NCI-H345 (cell line): ENCODE data around the gene RNGTT.
"Not testable (repeated sequence)": the region's sequence is repeated elsewhere in the genome, so short reads cannot be mapped to it uniquely, and the experiment has no call there.

Source experiments
- DNase-seq: peaks from one replicate; lab custom pipeline; 2025; lab: John Stamatoyannopoulos, UW

RNGTT gene

DNA sequence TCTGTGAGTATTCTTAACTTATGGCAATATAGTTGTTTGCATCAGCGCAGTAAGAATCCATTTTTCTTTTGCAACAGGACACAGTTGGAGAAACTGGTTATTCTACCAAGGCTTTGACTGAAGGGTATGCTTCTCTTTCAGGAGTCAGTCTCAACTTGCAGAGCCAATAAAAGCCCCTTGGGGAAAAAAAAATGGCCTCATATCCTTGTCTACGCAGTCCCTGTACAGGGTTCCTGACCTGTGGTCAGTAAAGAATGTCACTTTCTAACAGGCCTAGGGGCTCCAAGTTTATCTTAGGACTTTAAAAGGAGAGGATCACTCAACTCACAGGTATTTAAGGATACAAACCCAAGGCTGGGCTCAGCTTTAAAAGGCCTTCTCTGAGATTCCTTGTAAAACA, 6.9 kb upstream of the RNGTT start:
- no peak for DNase-seq

DNA sequence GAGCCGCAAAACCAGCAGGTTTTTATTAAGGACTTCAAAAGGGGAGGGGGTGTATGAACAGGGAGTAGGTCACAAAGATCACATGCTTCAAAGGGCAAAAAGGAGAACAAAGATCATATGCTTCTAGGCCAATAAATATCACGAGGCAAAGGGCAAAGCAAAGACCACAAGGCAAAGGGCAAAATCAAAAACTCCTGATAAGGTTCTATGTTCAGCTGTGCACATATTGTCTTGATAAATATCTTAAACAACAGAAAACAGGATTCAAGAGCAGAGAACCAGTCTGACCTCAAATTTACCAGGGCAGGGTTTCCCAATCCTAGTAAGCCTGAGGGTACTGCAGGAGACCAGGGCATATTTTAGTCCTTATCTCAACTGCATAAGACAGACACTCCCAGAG, 5.8 kb upstream of the RNGTT start:
- DNase-seq: not testable (repeated sequence)

DNA sequence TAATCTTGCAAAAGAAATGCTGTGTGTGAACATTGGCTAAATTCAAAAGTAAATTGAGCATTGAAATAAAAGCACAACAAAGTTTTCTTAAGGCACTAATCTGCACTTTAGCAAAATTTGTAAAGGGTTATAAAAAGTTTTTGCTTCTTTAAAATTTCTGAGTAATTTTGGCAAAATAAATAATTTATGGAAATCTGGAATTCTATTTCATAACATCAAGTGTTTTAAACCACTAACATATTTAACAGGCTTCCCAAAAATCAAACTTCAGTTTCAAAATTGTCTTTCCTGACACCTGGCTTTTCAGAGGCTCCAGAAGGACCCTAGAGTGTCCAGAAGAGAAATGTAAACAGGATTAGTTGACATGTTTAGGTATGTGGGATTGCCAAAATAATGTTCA, 4.5 kb upstream of the RNGTT start:
- DNase-seq: no peak

DNA sequence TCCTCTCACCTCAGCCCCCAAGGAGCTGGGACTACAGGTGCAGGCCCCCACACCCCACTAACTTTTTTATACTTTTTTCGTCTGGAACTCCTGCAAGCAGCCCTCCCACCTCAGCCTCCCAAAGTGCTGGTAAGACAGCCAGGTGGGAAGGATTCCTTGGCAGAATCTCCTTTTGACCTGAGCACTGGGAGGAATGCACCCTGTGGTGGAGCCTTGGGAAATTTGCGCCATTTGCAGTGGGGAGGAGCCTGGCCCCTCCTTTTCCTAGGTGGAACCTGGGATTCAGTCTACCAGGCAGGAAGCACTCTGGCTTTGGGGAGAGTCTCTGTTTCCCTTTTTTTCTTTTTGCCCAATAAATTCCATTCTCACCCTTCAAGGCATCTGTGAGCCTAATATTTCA, 2.3 kb upstream of the RNGTT start:
- DNase-seq: no peak

DNA sequence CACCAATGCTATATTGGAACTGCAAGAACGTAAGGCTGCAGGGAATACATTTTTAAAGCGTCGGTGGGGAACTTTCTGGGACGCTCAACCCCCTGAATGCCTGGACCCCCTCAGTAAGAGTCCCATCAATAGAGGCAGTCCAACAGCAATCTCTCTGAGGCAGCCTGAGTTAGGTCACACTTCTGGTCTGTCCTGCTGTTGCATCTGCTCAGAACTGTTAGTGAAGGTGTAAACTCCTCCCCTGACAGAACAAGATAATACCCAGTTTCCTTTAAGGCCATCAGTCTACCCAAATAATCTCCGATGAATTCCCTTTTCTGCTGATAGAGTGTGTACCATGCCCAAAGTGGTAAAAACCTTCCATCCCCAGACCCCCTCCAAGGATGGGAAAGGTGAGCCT, 1.1 kb upstream of the RNGTT start:
- DNase-seq: no peak

DNA sequence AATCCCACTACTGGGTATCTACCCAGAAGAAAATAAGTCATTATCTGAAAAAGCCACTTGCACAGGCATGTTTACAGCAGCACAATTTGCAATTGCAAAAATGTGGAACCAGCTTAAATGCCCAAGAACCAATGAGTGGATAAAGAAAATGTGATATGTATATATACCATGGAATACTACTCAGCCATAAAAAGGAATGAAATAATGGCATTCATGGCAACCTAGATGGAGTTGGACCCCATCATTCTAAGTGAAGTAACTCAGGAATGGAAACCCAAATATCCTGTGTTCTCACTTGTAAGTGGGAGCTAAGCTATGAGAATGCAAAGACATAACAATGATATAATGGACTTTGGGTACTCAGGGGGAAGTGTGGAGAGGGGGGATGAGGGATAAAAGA, 4.6 kb downstream of the RNGTT start:
- DNase-seq: no peak

DNA sequence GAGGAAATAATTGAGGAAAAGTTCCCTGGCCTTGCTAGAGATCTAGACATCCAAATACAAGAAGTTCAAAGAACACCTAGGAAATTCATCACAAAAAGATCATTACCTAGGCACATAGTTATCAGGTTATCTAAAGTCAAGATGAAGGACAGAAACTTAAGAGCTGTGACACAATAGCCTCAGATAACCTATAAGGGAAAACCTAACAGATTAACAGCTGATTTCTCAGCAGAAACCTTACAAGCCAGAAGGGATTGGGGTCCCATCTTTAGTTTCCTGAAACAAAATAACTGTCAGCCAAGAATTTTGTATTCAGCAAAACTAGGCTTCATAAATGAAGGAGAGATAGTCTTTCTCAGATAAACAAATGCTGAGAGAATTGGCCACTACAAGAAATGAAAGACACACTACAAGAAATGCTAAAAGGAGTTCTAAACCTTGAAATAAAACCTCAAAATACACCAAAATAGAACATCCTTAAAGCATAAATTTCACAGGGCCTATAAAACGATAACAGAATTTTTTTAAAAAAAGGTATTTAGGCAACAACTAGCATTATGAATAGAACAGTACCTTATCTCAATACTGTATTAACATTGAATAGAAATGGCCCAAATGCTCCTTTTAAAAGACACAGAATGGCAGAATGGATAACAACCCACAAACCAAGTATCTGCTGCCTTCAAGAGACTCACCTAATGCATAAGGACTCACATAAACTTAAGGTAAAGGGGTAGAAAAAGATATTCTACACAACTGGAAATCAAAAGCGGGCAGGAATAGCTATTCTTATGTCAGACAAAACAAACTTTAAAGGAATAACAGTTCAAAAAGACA, 9.7 kb downstream of the RNGTT start:
- no peak for DNase-seq

DNA sequence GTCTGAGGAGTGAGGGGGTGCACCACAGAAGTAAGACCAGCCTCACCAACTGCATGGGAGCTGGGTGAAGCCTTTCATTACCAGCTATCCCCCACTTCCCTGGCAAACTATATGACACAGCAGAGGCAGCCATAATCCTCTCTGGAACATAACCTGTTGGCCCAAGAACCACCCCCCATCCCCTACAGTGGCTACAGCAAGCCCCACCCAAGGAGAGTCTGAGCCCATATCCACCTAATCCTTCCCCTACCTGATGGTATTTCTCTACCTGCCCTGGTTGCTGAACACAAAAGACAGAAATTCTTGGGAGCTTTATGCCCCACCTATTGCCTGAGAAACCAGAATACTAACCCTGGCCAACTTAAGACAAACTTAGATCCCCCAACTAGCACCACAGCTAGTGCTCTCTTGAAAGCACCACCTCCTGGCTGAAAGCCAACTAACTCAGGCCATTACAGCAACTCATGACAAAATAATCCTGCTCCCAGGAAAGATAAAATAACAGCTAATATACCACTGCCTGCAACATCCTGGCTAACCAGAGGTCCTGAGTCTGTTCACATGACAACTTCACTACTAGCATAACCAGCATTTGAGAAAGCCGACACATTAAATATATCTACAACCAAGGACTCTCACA, 11.2 kb downstream of the RNGTT start:
- no peak for DNase-seq

DNA sequence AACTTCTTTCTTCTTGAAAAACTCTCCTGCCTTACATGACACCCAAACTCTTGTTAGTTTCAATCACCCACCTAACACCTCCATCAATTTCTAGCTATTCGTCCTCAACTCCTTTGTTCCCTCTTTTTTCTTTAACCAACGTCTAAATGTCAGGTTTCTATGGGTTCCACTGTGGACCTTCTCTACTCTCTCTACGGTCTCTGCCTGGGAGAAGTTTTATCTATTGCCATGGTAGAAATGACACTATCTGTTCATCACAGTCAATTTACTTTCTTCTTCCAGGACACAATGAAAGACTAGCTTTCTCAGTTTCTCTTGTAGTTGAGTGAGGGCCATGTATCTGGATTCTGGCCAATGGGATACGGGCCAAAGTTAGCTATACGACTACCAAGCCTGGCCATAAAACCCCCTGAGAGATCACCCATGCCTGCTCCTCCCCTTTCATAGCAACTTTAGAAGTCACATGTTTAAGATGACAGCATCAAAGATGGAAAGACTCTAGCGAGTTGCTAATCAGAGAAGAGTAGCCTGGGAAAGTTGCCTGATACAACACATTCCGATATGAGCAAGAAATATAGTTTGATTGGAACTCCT, 17.9 kb downstream of the RNGTT start:
- DNase-seq: no peak

DNA sequence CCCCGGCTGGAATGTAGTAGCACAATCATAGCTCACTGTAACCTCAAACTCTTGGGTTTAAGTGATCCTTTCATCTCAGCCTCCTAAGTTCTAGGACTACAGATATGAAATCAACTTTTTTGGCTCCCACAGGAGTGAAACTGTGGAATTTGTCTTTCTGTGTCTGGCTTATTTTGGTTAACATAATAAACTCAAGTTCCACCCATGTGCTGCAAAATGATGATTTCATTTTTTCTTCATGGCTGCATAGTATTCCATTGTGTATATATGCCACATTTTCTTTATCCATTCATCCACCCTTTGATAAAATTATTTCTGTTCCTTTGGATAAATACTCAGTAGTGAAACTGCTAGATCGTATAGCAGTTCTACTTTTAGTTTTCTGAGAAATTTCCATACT, 29.9 kb downstream of the RNGTT start:
- DNase-seq: no peak

DNA sequence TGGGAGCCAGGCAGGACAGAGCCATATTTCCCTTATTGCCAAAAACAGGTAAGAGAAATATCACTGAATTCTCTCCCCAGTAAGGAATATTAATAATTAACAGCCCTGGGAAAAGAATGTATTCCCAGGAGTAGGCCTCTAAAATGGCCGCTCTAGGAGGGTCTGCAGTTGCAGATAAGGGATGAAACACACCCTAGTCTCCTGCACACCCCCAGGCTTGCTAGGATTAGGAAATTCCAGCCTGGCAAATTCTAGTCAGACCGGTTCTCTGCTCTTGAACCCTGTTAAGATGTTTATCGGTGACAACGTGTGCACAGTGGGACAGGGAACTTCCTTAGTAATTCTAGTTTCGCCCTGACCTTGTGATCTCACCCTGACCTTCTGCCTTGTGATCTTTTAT, 31.4 kb downstream of the RNGTT start:
- DNase-seq: not testable (repeated sequence)

DNA sequence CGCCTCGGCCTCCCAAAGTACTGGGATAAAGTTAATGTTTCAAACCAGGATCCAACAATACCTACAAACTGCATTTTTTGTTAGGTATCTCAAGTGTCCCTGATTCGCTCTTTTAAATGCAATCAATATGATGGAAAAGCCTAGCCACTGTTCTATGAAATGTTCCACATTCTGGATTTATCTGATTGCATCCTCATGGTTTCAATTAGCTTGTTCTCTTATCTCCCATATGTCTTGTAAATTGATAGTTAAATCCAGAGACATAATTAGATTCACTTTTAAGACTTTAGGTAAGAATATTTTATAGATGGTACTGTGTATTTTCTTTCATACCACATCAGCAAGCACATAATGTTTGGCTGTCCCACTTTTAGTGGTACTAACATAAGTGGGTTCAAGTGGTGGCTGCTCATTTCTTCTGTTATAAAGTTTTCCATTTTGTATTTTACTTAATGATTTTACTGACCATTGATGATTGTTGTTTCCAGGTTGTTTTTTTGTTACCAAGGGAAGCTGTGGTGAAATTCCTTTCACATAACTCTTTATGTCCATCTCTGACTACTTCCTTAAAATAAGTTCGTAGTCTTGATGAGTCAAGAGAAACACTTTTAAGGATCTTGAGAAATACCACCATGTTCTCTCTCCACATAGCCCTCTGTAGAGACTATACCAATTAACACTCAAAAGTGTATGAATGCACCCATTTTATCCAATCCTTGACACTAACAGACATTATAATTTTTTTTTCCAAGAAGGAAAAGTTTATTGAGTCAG, 40.5 kb downstream of the RNGTT start:
- no peak for DNase-seq

DNA sequence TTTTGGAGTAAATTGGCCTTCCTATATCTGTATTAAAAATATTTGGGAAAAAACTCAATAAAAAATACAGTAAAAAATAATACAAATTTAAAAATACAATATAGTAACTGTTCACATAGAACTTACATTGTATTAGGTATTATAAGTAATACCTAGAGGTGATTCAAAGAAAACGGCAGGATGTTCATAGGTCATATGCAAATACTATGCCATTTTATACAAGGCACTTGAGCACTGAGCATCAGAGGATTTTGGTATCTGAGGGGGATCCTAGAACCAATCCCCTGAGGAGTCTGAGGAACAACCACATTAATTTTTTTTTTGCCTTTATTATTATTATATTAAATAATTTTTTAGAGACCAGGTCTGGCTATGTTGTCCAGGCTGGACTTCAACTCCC, 41.7 kb downstream of the RNGTT start:
- no peak for DNase-seq

DNA sequence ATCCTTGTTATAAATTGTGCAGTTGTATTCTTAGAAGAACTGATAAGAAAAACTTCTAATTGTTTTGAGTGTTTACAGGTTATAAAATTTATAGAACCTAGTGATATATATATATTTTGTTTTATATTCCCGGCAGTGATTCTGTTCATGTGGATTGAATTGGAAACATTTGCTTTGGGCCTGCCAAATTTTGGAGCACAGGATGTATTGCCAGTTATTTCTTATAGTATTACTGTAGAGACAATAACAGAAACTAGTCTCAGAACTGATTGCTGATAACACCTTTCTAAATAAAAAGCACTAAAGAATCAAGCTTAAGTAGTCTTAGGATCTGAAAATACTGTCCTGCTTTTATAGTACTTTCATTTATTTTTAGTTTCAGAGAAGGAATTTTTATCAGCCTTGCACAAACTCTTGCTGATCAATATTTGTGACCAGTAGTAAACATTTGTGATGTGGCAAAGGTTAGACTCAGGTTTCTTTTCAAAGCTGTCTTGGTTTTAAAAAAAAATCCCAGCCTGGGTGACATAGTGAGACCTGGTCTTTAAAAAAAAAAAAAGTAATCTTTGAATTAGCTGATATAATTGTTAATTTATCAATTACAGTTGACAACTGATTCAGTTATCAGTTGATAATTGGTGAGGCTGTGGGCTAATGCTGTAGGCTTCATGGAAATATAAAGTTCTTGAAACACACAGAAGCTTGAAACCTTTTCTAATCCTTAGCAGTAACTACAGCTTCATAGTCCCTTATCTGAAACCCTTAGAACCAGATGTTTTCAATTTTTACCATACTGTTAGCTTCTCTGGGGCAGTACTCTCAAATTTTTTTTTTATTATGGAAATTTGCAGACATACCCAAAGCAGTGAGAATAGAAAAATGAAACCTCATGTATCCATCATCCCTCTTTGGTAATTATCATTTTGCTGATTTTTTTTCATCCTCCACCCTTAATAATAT, 42.4 kb downstream of the RNGTT start:
- no peak for DNase-seq

DNA sequence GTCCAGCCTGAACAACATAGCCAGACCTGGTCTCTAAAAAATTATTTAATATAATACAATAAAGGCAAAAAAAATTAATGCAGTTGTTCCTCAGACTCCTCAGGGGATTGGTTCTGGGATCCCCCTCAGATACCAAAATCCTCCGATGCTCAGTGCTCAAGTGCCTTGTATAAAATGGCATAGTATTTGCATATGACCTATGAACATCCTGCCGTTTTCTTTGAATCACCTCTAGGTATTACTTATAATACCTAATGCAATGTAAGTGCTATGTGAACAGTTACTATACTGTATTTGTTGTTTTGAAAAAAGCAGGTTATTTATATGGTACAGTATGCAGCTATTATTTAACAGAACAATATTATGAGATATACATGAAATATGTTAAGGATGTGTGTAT, 43.3 kb downstream of the RNGTT start:
- no peak for DNase-seq

DNA sequence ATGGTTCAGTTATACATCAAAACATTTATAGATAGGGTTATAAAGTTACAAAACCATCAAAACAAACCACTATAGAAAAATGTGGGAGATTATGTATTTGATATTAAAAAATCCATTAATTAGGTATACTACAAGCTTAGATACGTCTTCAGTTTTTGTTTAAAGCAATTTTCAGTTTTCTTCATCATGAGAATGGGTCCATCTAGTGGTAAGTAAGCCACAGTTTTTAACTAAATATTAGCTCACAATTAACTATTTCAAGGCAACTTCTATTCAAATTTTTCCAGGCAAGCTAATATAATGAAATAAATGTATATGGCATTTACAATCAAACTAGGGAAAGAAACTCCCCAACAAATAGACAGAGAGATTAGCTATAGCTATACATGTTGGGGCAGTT, 44.4 kb downstream of the RNGTT start:
- DNase-seq: no peak

DNA sequence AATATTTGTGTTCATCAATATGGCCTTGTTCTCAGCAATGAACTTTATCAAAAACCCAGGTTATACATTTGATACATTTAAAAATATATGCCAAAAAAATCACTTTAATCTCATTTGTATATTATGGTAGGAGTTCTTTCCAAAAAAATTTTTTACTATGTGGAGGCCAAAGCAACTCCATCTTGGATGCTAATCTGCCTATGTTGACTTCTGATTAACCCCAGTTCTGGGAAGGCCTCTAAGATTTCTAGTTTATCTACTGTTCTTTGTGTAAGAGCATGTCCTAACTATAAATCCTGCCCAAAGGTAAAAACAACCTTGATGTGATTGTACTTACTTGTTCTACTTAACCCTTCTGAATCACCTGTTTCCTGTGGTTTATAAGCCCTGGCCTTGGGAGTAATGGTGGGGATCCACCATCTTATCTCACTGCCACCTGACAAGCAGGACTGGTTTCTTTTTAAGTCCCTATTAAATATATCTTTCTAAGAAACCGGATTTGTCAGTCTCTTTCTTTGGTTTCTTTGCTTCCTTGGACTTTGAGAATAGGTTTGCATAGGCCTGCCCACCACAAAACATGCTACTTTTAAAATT, 46.7 kb downstream of the RNGTT start:
- DNase-seq: no peak

DNA sequence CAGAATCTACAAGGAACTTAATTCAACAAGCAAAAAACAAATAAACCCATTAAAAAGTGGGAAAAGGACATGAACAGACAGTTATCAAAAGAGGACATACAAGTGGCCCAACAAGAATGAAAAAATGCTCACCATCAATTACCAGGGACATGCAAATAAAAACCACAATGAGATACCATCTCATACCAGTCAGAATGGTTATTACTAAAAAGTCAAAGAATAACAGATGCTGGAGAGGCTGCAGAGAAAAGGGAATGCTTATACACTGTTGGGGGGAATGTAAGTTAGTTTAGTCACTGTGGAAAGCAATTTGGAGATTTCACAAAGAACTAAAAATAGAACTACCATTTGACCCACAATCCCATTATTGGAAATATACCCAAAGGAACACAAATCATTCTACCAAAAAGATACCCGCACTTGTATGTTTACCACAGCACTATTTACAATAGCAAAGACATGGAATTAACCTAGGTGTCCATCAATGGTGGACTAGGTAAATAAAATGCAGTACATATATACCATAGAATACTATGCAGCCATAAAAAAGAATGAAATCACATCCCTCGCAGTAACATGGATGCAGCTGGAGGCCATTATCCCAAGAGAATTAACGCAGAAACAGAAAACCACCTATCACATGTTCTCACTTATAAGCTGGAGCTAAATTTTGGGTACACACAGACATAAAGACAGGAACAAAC, 48.4 kb downstream of the RNGTT start:
- no peak for DNase-seq

DNA sequence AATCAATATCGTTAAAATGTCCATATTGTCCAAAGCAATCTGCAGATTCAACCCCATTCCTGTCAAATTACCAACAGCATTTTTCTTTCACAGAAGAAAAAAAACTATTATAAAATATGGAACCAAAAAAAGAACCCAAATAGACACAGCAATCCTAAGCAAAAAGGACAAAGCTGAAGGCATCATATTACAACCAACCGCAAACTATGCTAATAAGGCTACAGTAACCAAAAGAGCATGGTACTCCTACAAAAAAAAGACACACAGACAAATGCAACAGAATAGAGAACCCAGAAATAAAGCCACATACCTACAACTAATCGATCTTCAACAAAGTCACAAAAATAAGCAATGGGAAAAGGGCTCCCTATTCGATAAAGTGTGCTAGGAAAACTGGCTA, 49.2 kb downstream of the RNGTT start:
- no peak for DNase-seq

DNA sequence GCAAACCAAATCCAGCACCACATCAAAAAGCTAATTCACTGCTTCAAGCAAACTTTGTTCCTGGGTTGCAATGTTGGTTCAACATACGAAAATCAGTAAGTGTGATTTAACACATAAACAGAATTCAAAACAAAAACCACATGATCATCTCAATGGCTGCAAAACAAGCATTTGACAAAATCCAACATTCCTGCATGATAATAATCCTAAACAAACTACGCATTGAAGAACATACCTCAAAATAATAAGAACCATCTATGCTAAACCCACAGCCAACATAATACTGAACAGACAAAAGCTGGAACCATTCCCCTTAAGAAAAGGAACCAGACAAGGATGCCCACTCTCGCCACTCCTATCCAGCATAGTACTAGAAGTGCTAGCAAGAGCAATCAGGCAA, 49.9 kb downstream of the RNGTT start:
- no peak for DNase-seq
